Left ventricle myocardium inferior (tissue), 1 donor: Measurements from ENCODE around the gene RNF187. TPM values are rescaled to one million over a fixed set of nuclear protein-coding genes. Genes with fewer than 3 reads are reported as not detected.

Experiments used
- DNase-seq: peaks from one replicate; pipeline ENCODE4 v3.0.0-alpha.2; 2020
- H3K27ac ChIP-seq: fragments of 200-600 bp; replicated peaks from 2 replicates; pipeline ENCODE4 v1.8.0; 2021
- H3K27me3 ChIP-seq: fragments of 200-600 bp; 2 replicates; pipeline ENCODE4 v1.8.0; 2021; ENCODE audit warnings: low read depth
- H3K36me3 ChIP-seq: fragments of 200-600 bp; 2 replicates; pipeline ENCODE4 v1.8.0; 2021
- H3K4me1 ChIP-seq: fragments of 200-600 bp; 2 replicates; pipeline ENCODE4 v1.8.0; 2021
- H3K4me3 ChIP-seq: fragments of 200-600 bp; 2 replicates; pipeline ENCODE4 v1.8.0; 2021; ENCODE audit warnings: mild to moderate bottlenecking, moderate library complexity
- H3K9me3 ChIP-seq: fragments of 200-600 bp; replicated peaks from 2 replicates; pipeline ENCODE4 v1.8.0; 2021
- intact Hi-C: fragments of 100-400 bp; cut with micrococcal nuclease; formaldehyde crosslinking; loops from one replicate; pipeline ENCODE4 v1.11.0; 2022
- total RNA-seq: library from RNA; stranded (reverse); fragmentation: NEBNext Ultra II Directional; extraction: Animal tissue kit (Norgen Biotek cat#: 25700); gene quantifications from one replicate; pipeline ENCODE4 v1.2.1, GENCODE V29; 2021
- TF ChIP-seq, protein P1 (sequence below): fragments of 200-600 bp; IDR thresholded peaks from 2 replicates; pipeline ENCODE4 v1.8.0; 2021; ENCODE audit warnings: antibody characterized with exemption, mild to moderate bottlenecking, borderline replicate concordance
- donor health status: DM: no; HTN: yes; CAD: no; lungs with severe emphysema.

The RNF187 gene
- total RNA-seq, 1 donor from 2014 or later = 79.5 TPM

DNA sequence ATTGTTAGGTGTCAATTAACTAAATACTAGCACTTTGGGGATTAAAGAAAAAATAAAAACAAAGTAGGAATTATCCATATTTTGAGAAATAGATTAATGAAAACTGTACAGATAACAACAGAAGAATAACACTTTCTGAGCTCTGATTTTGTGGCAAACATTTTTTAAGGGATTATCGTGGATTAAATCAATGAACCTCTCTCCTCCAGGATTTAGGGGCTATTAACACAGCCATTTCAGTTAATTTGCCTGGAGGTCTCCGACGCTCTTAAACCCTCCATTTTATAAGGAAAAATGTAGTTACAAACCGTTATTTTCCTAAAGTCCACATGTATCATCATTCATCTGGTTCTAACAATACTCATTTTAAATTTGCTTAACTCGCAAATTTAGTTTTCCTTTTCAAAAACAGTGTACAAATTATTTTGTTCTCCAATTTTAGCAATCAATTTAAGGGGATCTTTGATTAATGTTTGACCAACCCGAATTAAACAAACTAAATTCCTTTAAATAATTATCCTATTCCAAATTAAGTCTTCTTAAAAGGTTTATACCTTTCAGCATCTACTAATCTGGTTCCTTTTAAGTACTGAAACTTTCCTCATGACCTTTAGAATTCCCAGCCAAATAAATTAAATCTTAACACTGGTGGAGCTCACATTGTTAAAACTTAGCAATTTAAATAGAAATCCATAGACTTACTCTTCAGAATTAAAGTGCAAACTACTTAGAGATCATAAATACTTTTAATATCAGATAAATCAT is 30.7 kb upstream of the RNF187 start:
- H3K4me1 ChIP-seq = peaks cover 57% of the 10 kb centered on the region
- no peaks in the 10 kb centered on the region for H3K36me3 ChIP-seq
- DNase-seq = no peak
- no peaks in the 10 kb centered on the region for H3K9me3 ChIP-seq
- peak overlapping the region; percentile 96 for H3K27ac ChIP-seq
- peak overlapping the region; percentile 72 for H3K4me3 ChIP-seq
- intact Hi-C loops = no loop called here
- TF ChIP-seq, protein P1, sequence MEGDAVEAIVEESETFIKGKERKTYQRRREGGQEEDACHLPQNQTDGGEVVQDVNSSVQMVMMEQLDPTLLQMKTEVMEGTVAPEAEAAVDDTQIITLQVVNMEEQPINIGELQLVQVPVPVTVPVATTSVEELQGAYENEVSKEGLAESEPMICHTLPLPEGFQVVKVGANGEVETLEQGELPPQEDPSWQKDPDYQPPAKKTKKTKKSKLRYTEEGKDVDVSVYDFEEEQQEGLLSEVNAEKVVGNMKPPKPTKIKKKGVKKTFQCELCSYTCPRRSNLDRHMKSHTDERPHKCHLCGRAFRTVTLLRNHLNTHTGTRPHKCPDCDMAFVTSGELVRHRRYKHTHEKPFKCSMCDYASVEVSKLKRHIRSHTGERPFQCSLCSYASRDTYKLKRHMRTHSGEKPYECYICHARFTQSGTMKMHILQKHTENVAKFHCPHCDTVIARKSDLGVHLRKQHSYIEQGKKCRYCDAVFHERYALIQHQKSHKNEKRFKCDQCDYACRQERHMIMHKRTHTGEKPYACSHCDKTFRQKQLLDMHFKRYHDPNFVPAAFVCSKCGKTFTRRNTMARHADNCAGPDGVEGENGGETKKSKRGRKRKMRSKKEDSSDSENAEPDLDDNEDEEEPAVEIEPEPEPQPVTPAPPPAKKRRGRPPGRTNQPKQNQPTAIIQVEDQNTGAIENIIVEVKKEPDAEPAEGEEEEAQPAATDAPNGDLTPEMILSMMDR = no peak
- peaks cover 34% of the 10 kb centered on the region for H3K27me3 ChIP-seq

DNA sequence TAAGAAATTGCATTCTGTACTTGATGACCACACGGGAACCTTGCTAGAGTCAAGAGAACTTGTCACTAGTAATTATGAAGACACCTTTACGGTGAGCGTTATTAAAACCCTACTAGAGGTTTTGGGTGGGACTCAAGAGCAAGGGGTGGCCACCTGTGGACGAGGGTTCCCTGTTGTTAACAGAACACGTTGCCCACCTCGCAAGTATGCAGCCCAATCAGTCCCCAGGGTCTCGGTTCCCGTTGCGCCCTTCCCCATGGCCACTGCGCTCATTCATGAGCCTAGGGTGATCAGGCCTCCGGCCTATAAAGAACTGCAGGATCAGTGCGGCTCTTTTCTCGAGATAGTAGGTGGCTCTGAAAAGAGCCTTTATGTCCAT is 30.2 kb upstream of the RNF187 start:
- Histone ChIP-seq H3K27ac (peak overlapping the region; percentile 96), H3K4me3 (peak overlapping the region; percentile 72), H3K9me3 (no peaks in the 10 kb centered on the region), H3K4me1 (peaks cover 57% of the 10 kb centered on the region), H3K36me3 (no peaks in the 10 kb centered on the region), H3K27me3 (peaks cover 40% of the 10 kb centered on the region)
- no peak for DNase-seq
- TF ChIP-seq, protein P1 = no peak
- intact Hi-C loops = no loop called here

DNA sequence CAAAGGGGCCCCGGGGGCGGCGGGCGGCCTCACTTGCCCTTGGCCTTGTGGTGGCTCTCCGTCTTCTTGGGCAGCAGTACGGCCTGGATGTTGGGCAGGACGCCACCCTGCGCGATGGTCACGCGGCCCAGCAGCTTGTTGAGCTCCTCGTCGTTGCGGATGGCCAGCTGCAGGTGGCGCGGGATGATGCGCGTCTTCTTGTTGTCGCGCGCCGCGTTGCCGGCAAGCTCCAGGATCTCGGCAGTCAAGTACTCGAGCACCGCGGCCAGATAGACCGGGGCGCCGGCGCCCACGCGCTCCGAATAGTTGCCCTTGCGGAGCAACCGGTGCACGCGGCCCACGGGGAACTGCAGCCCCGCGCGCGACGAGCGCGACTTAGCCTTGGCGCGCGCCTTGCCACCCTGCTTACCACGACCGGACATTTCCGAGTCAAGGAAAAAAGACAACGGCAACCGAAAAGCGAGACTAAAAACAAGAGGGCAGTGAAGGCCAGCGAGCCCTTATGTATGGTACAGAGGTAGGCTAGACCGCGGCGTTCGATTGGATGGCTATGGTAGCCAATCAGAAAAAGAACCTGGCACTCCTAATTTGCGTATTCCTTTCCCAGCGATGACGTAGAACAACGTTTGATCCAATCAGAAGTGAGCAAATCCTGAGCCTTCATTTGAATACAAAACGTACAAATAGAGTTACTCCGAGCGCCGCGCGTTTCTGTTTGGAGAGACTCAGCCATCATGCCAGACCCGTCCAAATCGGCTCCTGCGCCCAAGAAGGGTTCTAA is 29.6 kb upstream of the RNF187 start:
- H3K4me3 ChIP-seq = peak overlapping the region; percentile 72
- H3K27me3 ChIP-seq = peaks cover 46% of the 10 kb centered on the region
- TF ChIP-seq, protein P1 = peak; percentile 53
- DNase-seq = peak; percentile 85
- intact Hi-C loops = no loop called here
- H3K4me1 ChIP-seq = peaks cover 57% of the 10 kb centered on the region
- peak overlapping the region; percentile 96 for H3K27ac ChIP-seq
- no peaks in the 10 kb centered on the region for H3K9me3 ChIP-seq
- H3K36me3 ChIP-seq = no peaks in the 10 kb centered on the region

DNA sequence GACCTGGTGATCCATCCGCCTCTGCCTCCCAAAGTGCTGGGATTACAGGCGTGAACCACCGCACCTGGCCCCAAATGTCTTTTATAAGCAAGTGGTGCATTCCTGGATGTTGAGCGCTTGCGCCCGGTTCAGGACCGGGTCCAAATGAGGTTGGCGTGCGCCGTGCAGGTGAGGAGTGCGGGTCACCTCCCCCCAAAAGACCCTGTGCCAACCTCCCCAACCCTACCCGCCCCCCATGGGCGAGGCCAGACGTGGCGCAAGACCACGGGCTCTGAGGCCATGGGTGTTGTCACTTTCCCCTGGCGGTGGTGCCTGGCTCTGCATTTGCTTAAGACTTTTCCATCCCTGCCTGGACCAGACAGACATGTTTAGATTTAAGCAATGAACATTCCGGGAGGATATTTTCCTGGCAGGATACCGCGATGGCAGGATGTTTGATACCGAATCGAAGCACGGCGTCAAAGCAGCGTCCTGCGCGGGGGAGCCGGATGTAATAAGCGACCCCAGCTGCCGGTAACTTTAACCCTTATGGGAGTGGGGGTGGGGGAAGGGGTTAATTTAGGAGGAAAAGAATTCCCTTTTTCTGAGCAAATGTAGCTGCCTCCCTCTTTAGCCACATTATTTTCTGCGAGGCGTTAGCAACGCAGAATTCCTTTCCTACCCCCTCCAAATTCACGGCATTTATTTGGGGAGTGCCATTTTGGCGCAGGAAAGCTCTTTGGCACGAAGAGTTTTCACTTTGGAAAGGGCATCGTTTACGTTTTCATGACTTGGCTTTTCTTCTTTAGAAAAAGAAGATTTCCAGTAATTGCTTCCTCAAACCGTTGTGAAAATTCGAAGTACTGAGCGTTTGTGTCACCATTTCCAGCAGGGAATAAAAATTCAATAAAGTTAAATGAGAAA is 27.8 kb upstream of the RNF187 start:
- Histone ChIP-seq H3K27me3 (peaks cover 63% of the 10 kb centered on the region), H3K9me3 (no peaks in the 10 kb centered on the region), H3K4me3 (peak overlapping the region; percentile 72), H3K27ac (peak overlapping the region; percentile 96), H3K36me3 (no peaks in the 10 kb centered on the region), H3K4me1 (peaks cover 63% of the 10 kb centered on the region)
- DNase-seq = peak; percentile 45
- TF ChIP-seq, protein P1 = peak; percentile 73
- intact Hi-C loops = no loop called here

DNA sequence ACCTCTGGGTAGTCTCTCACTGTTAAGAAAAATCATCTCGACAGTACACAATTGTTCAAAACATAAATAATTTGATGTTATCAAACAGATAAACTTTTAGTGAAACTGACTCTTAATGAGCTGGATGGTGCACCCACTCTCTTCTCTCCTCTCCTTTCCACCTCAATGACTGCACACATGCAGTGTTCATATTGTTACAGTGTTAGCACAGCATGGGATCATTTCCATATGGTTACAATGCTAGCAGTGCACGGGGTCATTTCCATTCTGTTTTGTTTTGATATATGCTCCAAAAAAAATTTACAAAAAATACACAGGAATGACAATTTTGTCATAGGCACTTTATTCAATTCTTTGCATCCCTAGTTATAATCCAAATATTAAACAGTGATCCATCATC is 26.4 kb upstream of the RNF187 start:
- H3K4me3 ChIP-seq = no peak overlapping the region
- no peak for DNase-seq
- H3K9me3 ChIP-seq = no peaks in the 10 kb centered on the region
- TF ChIP-seq, protein P1 = no peak
- H3K36me3 ChIP-seq = no peaks in the 10 kb centered on the region
- H3K4me1 ChIP-seq = peaks cover 56% of the 10 kb centered on the region
- no peak overlapping the region for H3K27ac ChIP-seq
- H3K27me3 ChIP-seq = peaks cover 78% of the 10 kb centered on the region
- intact Hi-C loops = no loop called here
